K562 (cell line): ENCODE results near the gene B3GAT1. TPM values are rescaled to one million over a fixed set of nuclear protein-coding genes. Genes with fewer than 3 reads are reported as not detected.

ENCODE experiments used
- ATAC-seq: fragments of 200-7000 bp; cut with Tn5 transposase; 3 replicates; pipeline ENCODE4 v1.9.1; 2020; ENCODE audit warnings: moderate library complexity
- BruUV-seq: library from RNA; stranded (reverse); fragments of 400-500 nt; replicated peaks from 2 replicates; lab custom pipeline; 2021; lab: Mats Ljungman, UMichigan
- CTCF ChIA-PET: fragments of 300-600 bp; formaldehyde crosslinking; extraction: SDS; loops from one replicate; lab custom pipeline; 2021; ENCODE audit warnings: low intra/inter-chr PET ratio; lab: Yijun Ruan, JAX
- POLR2A ChIA-PET: fragments of 300-600, 350-650 bp; sonication (Branson Sonifier 250); formaldehyde crosslinking; extraction: SDS; loops from one replicate; lab custom pipeline; 2021; ENCODE audit warnings: antibody characterized with exemption, inconsistent platforms; lab: Yijun Ruan, JAX
- DNase-seq, 4 experiments: peaks; one replicate each; pipeline versions ENCODE4 v3.0.0 to v3.0.0-alpha.2; 2011 to 2018; ENCODE audit warnings: low spot score in 3 of 4, mixed read lengths in 3 of 4; ENCODE audit errors: extremely low read depth in 1 of 4
- FAIRE-seq: peaks from 2 replicates; lab custom pipeline; 2011; peaks lifted over from hg19 to GRCh38; lab: Jason Lieb, UNC
- H2AFZ ChIP-seq: 2 replicates; pipeline ENCODE4 v1.6.0; 2011; ENCODE audit warnings: low read depth, low read length, control low read depth, inconsistent platforms
- H3K27ac ChIP-seq: fragments of 200-600 bp; 3 replicates; pipeline ENCODE4 v1.8.0; 2011; ENCODE audit warnings: low read depth, mild to moderate bottlenecking, control low read depth, inconsistent platforms, low read length, moderate library complexity, mixed read lengths; ENCODE audit errors: extremely low read depth
- H3K27me3 ChIP-seq, 2 experiments: fragments of 300-600 bp in 1 of 2; 2 replicates in 1 of 2; 3 replicates in 1 of 2; pipeline versions ENCODE4 v1.6.0 to v1.8.0; 2011; ENCODE audit warnings: inconsistent platforms in 2 of 2, low read length in 2 of 2, mild to moderate bottlenecking in 1 of 2, mixed read lengths in 1 of 2, moderate library complexity in 1 of 2; ENCODE audit not compliant: control insufficient read depth in 2 of 2, insufficient read depth in 2 of 2
- H3K36me3 ChIP-seq: fragments of 300-600 bp; 3 replicates; pipeline ENCODE4 v1.8.0; 2011; ENCODE audit warnings: mild to moderate bottlenecking, low read length, inconsistent platforms; ENCODE audit not compliant: control insufficient read depth, insufficient read depth
- H3K4me1 ChIP-seq, 2 experiments: fragments of 200-600 bp in 1 of 2; replicated peaks in 1 of 2; 2 replicates in 1 of 2; 3 replicates in 1 of 2; pipeline versions ENCODE4 v1.5.1 to v1.8.0; 2011; ENCODE audit warnings: inconsistent platforms in 2 of 2, low read length in 2 of 2, mild to moderate bottlenecking in 1 of 2, mixed read lengths in 1 of 2, moderate library complexity in 1 of 2; ENCODE audit not compliant: control insufficient read depth in 2 of 2, insufficient read depth in 2 of 2
- H3K4me2 ChIP-seq: 2 replicates; pipeline ENCODE4 v1.6.1; 2011; ENCODE audit warnings: low read length, control low read depth, inconsistent platforms, mixed read lengths; ENCODE audit not compliant: insufficient read depth
- H3K4me3 ChIP-seq: fragments of 200-600 bp; sonication (generic), shearing (Covaris generic); 2 replicates; pipeline ENCODE4 v1.5.1; 2016; ENCODE audit warnings: control low read depth, inconsistent platforms
- H3K79me2 ChIP-seq: fragments of 200-600 bp; 3 replicates; pipeline ENCODE4 v1.8.0; 2011; ENCODE audit warnings: low read length, inconsistent platforms; ENCODE audit not compliant: control insufficient read depth, insufficient read depth
- H3K9ac ChIP-seq, 2 experiments: 2 replicates each; pipeline versions ENCODE4 v1.6.0 to v1.6.1; 2011; ENCODE audit warnings: low read depth in 2 of 2, low read length in 2 of 2, control low read depth in 1 of 2, inconsistent platforms in 1 of 2, mild to moderate bottlenecking in 1 of 2, mixed read lengths in 1 of 2; ENCODE audit not compliant: insufficient read depth in 1 of 2
- H3K9me1 ChIP-seq: one replicate; pipeline ENCODE4 v1.6.0; 2011; ENCODE audit warnings: inconsistent platforms, mild to moderate bottlenecking, low read length, moderate library complexity; ENCODE audit not compliant: control insufficient read depth, insufficient read depth
- H3K9me3 ChIP-seq: replicated peaks from 2 replicates; pipeline ENCODE4 v1.5.1; 2011; ENCODE audit warnings: low read depth, low read length, inconsistent platforms; ENCODE audit not compliant: control insufficient read depth, insufficient read depth
- H4K20me1 ChIP-seq: replicated peaks from 2 replicates; pipeline ENCODE4 v1.6.1; 2011; ENCODE audit warnings: low read length, inconsistent platforms, mixed read lengths; ENCODE audit not compliant: control insufficient read depth, insufficient read depth
- EGR1 ChIP-seq: fragments of 450-650 bp; conservative IDR thresholded peaks from 2 replicates; pipeline ENCODE4 v1.6.1; 2017; ENCODE audit warnings: mild to moderate bottlenecking
- FOXM1 ChIP-seq, 2 experiments: fragments of 450-650 bp in 1 of 2; sonication (generic) in 1 of 2; formaldehyde crosslinking in 1 of 2; IDR thresholded peaks; 2 replicates each; pipeline versions ENCODE4 v1.6.1 to v1.9.0; 2017 to 2022; ENCODE audit warnings: low read depth in 2 of 2, mild to moderate bottlenecking in 2 of 2, missing genetic modification reagents in 1 of 2, moderate library complexity in 1 of 2
- GABPA ChIP-seq: fragments of 200-800 bp; sonication (Bioruptor generic); conservative IDR thresholded peaks from 2 replicates; pipeline ENCODE4 v1.6.1; 2016; ENCODE audit warnings: low read depth, missing genetic modification characterization, missing compliant biosample characterization
- KLF16 ChIP-seq: IDR thresholded peaks from 2 replicates; pipeline ENCODE4 v1.6.1; 2016; ENCODE audit warnings: antibody characterized with exemption
- MCM2 ChIP-seq: fragments of 450-650 bp; IDR thresholded peaks from 2 replicates; pipeline ENCODE4 v1.6.1; 2017; ENCODE audit warnings: low read depth, mild to moderate bottlenecking
- MED1 ChIP-seq: sonication (generic); formaldehyde crosslinking; IDR thresholded peaks from 2 replicates; pipeline ENCODE4 v1.8.1; 2023; ENCODE audit warnings: missing genetic modification reagents, borderline replicate concordance
- SNRNP70 ChIP-seq: fragments of 200-400 bp; formaldehyde crosslinking; optimal IDR thresholded peaks from 2 replicates; pipeline ENCODE3; 2017; ENCODE audit warnings: low read depth, low read length
- U2AF2 ChIP-seq: fragments of 200-400 bp; formaldehyde crosslinking; optimal IDR thresholded peaks from 2 replicates; pipeline ENCODE3; 2017; ENCODE audit warnings: low read depth, mild to moderate bottlenecking, low read length
- ZNF146 ChIP-seq: IDR thresholded peaks from one replicate; pipeline ENCODE4 v1.6.1; 2018; ENCODE audit warnings: missing compliant biosample characterization; ENCODE audit not compliant: unreplicated experiment
- ZNF253 ChIP-seq: fragments of 250-450 bp; sonication (Bioruptor Pico); conservative IDR thresholded peaks from 2 replicates; pipeline ENCODE4 v1.6.1; 2021; ENCODE audit warnings: mild to moderate bottlenecking
- ZNF431 ChIP-seq: sonication (generic); formaldehyde crosslinking; IDR thresholded peaks from 2 replicates; pipeline ENCODE4 v1.8.0; 2022; ENCODE audit warnings: mild to moderate bottlenecking, missing genetic modification reagents
- ZNF586 ChIP-seq: fragments of 450-650 bp; formaldehyde crosslinking; conservative IDR thresholded peaks from 2 replicates; pipeline ENCODE4 v1.4.0; 2020; ENCODE audit warnings: mild to moderate bottlenecking, moderate library complexity
- WGBS: fragments of 100-300 bp; shearing (Covaris generic); methylation state at CpG from one replicate; pipeline ENCODE4 v1.1.6; 2016; ENCODE audit warnings: low coverage, mixed read lengths; ENCODE audit not compliant: insufficient coverage; ENCODE audit errors: missing lambda C conversion rate; 5-methylcytosine and 5-hydroxymethylcytosine counted together
- in situ Hi-C: fragments of 300-500 bp; cut with MboI; formaldehyde crosslinking; loops from 4 replicates; pipeline ENCODE4 v1.15.0; 2018; ENCODE audit warnings: inconsistent platforms, mixed read lengths
- intact Hi-C: fragments of 100-400 bp; cut with micrococcal nuclease; formaldehyde crosslinking; loops from 2 replicates; pipeline ENCODE4 v1.14.2; 2022
- polyA plus RNA-seq, 8 experiments: library from polyadenylated mRNA; depleted of rRNA in 4 of 8; stranded (reverse) in 5 of 8; unstranded in 3 of 8; fragments of >200 nt; fragmentation: Nextera tagmentation in 2 of 8; fragmentation: Illumina TruSeq in 1 of 8; extraction: Ambion mirVana in 2 of 8; extraction: Trizol in 1 of 8; gene quantifications; 2 replicates each; pipeline versions ENCODE4 v1.2.1 to v1.2.3, GENCODE V29; 2011 to 2014; ENCODE audit warnings: inconsistent platforms in 1 of 8, missing spikeins in 1 of 8
- total RNA-seq, 7 experiments: library from RNA; depleted of rRNA in 6 of 7; stranded (reverse); fragments of >200 nt in 6 of 7; fragmentation: Illumina TruSeq in 2 of 7; extraction: Trizol in 2 of 7; gene quantifications; 2 replicates each; pipeline versions ENCODE4 v1.2.1 to v1.2.3, GENCODE V29; 2011 to 2021; ENCODE audit warnings: low replicate concordance in 1 of 7
- TF ChIP-seq, protein P1 (sequence below): fragments of 250-450 bp; sonication (Bioruptor Pico); IDR thresholded peaks from 2 replicates; pipeline ENCODE4 v1.8.0; 2022; ENCODE audit warnings: moderate library complexity, mild to moderate bottlenecking, inconsistent platforms
- TF ChIP-seq, protein P2 (sequence below): fragments of 250-450 bp; sonication (Bioruptor Pico); IDR thresholded peaks from 2 replicates; pipeline ENCODE4 v1.4.0; 2020; ENCODE audit warnings: mild to moderate bottlenecking, moderate library complexity

The B3GAT1 gene
- total and polyA plus RNA-seq, 9 of the 15 experiments (the other 6 are each of a cell fraction or from before 2014, with no cell fraction given) = 0.01 to 0.53 (median 0.14) TPM; not detected in 1

DNA sequence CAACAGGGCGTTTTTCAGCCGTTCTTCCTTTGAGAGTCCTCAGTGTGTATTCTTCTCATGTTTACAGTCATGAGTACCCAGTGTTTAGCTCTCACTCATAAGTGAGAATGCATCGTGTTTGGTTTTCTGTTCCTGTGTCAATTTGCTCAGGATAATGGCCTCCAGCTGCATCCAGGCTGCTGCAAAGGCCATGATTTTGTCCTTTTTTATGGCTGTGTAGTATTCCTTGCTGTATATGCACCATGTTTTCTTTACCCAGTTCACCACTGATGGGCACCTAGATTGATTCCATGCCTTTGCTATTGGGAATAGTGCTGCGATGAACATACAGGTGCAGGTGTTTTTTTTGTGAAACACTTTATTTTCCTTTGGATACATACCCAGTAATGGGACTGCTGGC lies 23.5 kb downstream of the B3GAT1 start:
- Histone ChIP-seq H3K4me1 (no peaks in the 10 kb centered on the region), H3K9ac (no peak overlapping the region), H2AFZ (no peak overlapping the region), H3K27ac (no peak overlapping the region), H3K4me2 (no peak overlapping the region), H3K27me3 (peaks cover 30 to 80% of the 10 kb centered on the region in 2 experiments), H3K4me3 (no peak overlapping the region)
- ChIA-PET POLR2A (no interaction called here), CTCF (no interaction called here)
- intact Hi-C loops (no loop called here), in situ Hi-C loops (no loop called here)
- BruUV-seq = no TSS peak
- FAIRE-seq = no peak
- 4% methylated on average over 4 of the region's 4 CpGs for WGBS
- TF ChIP-seq ZNF146 (CRISPR knock-in tag) (peak; percentile 82), ZNF586 (CRISPR knock-in tag) (no peak)
- TF ChIP-seq, all 486 proteins: peak for 1
- no peak for ATAC-seq
- Histone ChIP-seq H3K79me2 (no peaks in the 10 kb centered on the region), H3K36me3 (no peaks in the 10 kb centered on the region), H3K9me3 (no peaks in the 10 kb centered on the region), H4K20me1 (peaks cover 20% of the 10 kb centered on the region), H3K9me1 (peaks cover 6% of the 10 kb centered on the region)
- no peak for DNase-seq

DNA sequence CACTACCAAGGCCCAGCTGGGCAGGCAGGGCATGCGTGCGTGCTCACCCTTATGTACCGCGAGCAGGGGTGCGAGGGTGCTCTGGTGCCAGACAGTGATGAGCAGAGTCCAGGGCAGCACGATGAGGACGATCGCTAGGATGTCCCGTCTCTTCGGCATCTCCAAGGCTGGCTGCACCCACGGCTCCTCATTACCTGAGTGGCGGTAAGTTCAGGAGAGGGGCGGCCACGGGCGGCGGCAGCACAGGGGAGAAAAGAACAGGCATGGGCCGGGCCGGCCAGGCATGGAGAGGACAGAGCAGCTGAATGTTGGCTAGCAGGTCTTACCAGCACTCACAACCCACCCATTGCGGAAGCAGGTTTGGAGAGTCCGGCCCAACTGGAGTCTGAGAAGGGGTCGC lies 24.5 kb downstream of the B3GAT1 start:
- Histone ChIP-seq H3K9ac (no peak overlapping the region), H3K9me3 (no peaks in the 10 kb centered on the region), H4K20me1 (peaks cover 9% of the 10 kb centered on the region; the same call in 1 of the 2 replicates), H2AFZ (no peak overlapping the region), H3K27me3 (peaks cover 29 to 83% of the 10 kb centered on the region in 2 experiments), H3K27ac (no peak overlapping the region), H3K36me3 (no peaks in the 10 kb centered on the region), H3K4me3 (no peak overlapping the region), H3K4me2 (no peak overlapping the region), H3K9me1 (peaks cover 6% of the 10 kb centered on the region), H3K4me1 (no peaks in the 10 kb centered on the region), H3K79me2 (no peaks in the 10 kb centered on the region)
- in situ Hi-C loops (no loop called here), intact Hi-C loops (no loop called here)
- DNase-seq (no peak), FAIRE-seq (no peak), ATAC-seq (no peak)
- no TSS peak for BruUV-seq
- POLR2A ChIA-PET = interaction anchor here (0.8 kb wide), 1 partner anchor 9 kb away, joined by 3 read pairs; no protein-coding TSS in a partner anchor
- CTCF ChIA-PET = no interaction called here
- WGBS = 5% methylated on average over 13 of the region's 21 CpGs
- TF ChIP-seq ZNF431 (CRISPR knock-in tag) (no peak), FOXM1 (IDR thresholded peaks at IDR 0.05; ENCODE audit: low read depth) (no peak), FOXM1 (CRISPR knock-in tag; IDR thresholded peaks at IDR 0.05; ENCODE audit: low read depth) (no peak), KLF16 (no peak), MCM2 (no peak), ZNF253 (CRISPR knock-in tag) (no peak), GABPA (tag) (no peak), U2AF2 (no peak), EGR1 (no peak), MED1 (CRISPR knock-in tag) (no peak), SNRNP70 (no peak)
- TF ChIP-seq, protein P1, sequence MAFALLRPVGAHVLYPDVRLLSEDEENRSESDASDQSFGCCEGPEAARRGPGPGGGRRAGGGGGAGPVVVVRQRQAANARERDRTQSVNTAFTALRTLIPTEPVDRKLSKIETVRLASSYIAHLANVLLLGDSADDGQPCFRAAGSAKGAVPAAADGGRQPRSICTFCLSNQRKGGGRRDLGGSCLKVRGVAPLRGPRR (CRISPR knock-in tag) = no peak
- TF ChIP-seq, protein P2, sequence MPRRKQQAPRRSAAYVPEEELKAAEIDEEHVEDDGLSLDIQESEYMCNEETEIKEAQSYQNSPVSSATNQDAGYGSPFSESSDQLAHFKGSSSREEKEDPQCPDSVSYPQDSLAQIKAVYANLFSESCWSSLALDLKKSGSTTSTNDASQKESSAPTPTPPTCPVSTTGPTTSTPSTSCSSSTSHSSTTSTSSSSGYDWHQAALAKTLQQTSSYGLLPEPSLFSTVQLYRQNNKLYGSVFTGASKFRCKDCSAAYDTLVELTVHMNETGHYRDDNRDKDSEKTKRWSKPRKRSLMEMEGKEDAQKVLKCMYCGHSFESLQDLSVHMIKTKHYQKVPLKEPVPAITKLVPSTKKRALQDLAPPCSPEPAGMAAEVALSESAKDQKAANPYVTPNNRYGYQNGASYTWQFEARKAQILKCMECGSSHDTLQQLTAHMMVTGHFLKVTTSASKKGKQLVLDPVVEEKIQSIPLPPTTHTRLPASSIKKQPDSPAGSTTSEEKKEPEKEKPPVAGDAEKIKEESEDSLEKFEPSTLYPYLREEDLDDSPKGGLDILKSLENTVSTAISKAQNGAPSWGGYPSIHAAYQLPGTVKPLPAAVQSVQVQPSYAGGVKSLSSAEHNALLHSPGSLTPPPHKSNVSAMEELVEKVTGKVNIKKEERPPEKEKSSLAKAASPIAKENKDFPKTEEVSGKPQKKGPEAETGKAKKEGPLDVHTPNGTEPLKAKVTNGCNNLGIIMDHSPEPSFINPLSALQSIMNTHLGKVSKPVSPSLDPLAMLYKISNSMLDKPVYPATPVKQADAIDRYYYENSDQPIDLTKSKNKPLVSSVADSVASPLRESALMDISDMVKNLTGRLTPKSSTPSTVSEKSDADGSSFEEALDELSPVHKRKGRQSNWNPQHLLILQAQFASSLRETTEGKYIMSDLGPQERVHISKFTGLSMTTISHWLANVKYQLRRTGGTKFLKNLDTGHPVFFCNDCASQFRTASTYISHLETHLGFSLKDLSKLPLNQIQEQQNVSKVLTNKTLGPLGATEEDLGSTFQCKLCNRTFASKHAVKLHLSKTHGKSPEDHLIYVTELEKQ (CRISPR knock-in tag) = no peak
